PC-3 (cell line): ENCODE results near the gene RTKN2. TPM values are rescaled to one million over a fixed set of nuclear protein-coding genes. Genes with fewer than 3 reads are reported as not detected.

Experiments used
- ATAC-seq: fragments of 200-7000 bp; cut with Tn5 transposase; 2 replicates; pipeline ENCODE4 v1.9.1; 2020; ENCODE audit warnings: mild to moderate bottlenecking, moderate library complexity
- BruUV-seq: library from RNA; stranded (reverse); fragments of 400-500 nt; replicated peaks from 2 replicates; lab custom pipeline; 2021; lab: Mats Ljungman, UMichigan
- CTCF ChIA-PET: fragments of 300-600 bp; sonication (Branson Sonifier 250); formaldehyde crosslinking; loops from one replicate; lab custom pipeline; 2022; ENCODE audit warnings: antibody characterized with exemption; lab: Charles Lee
- POLR2A ChIA-PET: fragments of 300-600 bp; sonication (Branson Sonifier 250); formaldehyde crosslinking; loops from one replicate; lab custom pipeline; 2022; ENCODE audit warnings: antibody characterized with exemption; ENCODE audit not compliant: unreplicated experiment; lab: Charles Lee
- DNase-seq: peaks from one replicate; pipeline ENCODE4 v3.0.0-alpha.2; 2015
- H2AFZ ChIP-seq: fragments of 300-600 bp; sonication (generic); 2 replicates; pipeline ENCODE4 v1.6.0; 2016; ENCODE audit warnings: antibody characterized with exemption, low read length
- H3F3A ChIP-seq: fragments of 300-600 bp; sonication (generic); one replicate; pipeline ENCODE4 v1.6.0; 2017; ENCODE audit warnings: antibody characterized with exemption, low read length, control low read depth, mild to moderate bottlenecking; ENCODE audit not compliant: unreplicated experiment
- H3K27ac ChIP-seq: fragments of 300-600 bp; sonication (generic); 2 replicates; pipeline ENCODE4 v1.5.1; 2016; ENCODE audit warnings: mild to moderate bottlenecking, low read length
- H3K27me3 ChIP-seq: fragments of 300-600 bp; sonication (generic); 2 replicates; pipeline ENCODE4 v1.6.1; 2016; ENCODE audit warnings: low read length, mixed read lengths
- H3K36me3 ChIP-seq: fragments of 300-600 bp; sonication (generic); 2 replicates; pipeline ENCODE4 v1.6.1; 2016; ENCODE audit warnings: low read depth, mixed run types, low read length, mixed read lengths
- H3K4me1 ChIP-seq: fragments of 300-600 bp; sonication (generic); 2 replicates; pipeline ENCODE4 v1.5.1; 2016; ENCODE audit warnings: low read length; ENCODE audit not compliant: insufficient read depth
- H3K4me2 ChIP-seq: fragments of 300-600 bp; sonication (generic); 2 replicates; pipeline ENCODE4 v1.6.0; 2016; ENCODE audit warnings: low read length
- H3K4me3 ChIP-seq: fragments of 300-600 bp; sonication (generic); 2 replicates; pipeline ENCODE4 v1.5.1; 2016; ENCODE audit warnings: mild to moderate bottlenecking, low read length, mixed read lengths
- H3K79me2 ChIP-seq: fragments of 300-600 bp; sonication (generic); 2 replicates; pipeline ENCODE4 v1.6.1; 2017; ENCODE audit warnings: low read length, mixed read lengths
- H3K9ac ChIP-seq: fragments of 300-600 bp; sonication (generic); 2 replicates; pipeline ENCODE4 v1.6.0; 2016; ENCODE audit warnings: mild to moderate bottlenecking, low read length
- H3K9me2 ChIP-seq: fragments of 300-600 bp; sonication (generic); replicated peaks from 2 replicates; pipeline ENCODE4 v1.6.1; 2016; ENCODE audit warnings: mixed run types, low read length, mixed read lengths
- H3K9me3 ChIP-seq: fragments of 300-600 bp; sonication (generic); 2 replicates; pipeline ENCODE4 v1.6.1; 2016; ENCODE audit warnings: low read length, mixed read lengths
- H4K20me1 ChIP-seq: fragments of 300-600 bp; sonication (generic); 2 replicates; pipeline ENCODE4 v1.6.1; 2016; ENCODE audit warnings: low read length, mixed read lengths
- CTCF ChIP-seq: fragments of 300-600 bp; sonication (generic); conservative IDR thresholded peaks from 2 replicates; pipeline ENCODE4 v1.5.1; 2017; ENCODE audit warnings: antibody characterized with exemption, low read depth, mild to moderate bottlenecking, low read length
- EZH2 ChIP-seq: fragments of 300-600 bp; sonication (generic); IDR thresholded peaks from one replicate; pipeline ENCODE4 v1.6.1; 2017; ENCODE audit warnings: antibody characterized with exemption, mild to moderate bottlenecking, low read length; ENCODE audit not compliant: unreplicated experiment
- EZH2phosphoT487 ChIP-seq: fragments of 300-600 bp; sonication (generic); IDR thresholded peaks from 2 replicates; pipeline ENCODE4 v1.6.1; 2018; ENCODE audit warnings: mild to moderate bottlenecking, antibody characterized with exemption, low read length, borderline replicate concordance
- intact Hi-C: fragments of 100-400 bp; cut with micrococcal nuclease; formaldehyde crosslinking; loops from 2 replicates; pipeline ENCODE4 v1.9.0; 2023
- total RNA-seq: library from RNA; depleted of rRNA; stranded (reverse); fragments of >200 nt; gene quantifications from 2 replicates; pipeline ENCODE4 v1.2.3, GENCODE V29; 2014

RTKN2 gene
- total RNA-seq, 1 experiment from 2014 or later: 26.6 TPM

DNA sequence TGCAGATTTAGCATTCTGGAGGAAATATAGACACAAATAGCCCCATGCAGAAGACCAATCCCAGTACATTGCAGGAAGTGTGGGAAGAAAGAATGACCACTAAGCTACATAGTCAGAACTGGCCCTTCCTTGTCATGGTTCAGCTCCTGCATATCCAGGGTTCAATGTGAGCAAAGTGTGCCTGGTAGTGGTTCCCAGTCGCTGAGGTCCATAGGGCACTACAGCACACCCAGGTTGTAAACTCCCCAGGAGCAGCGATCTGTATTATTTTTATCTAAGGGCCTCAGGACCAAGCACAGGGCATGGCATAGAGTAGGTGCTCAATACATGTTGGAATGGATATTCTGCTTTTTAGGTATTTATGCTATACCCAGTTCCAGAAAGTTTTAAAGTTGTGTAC lies 114.4 kb downstream of the RTKN2 start:
- Histone ChIP-seq H3K9me3 (no peaks in the 10 kb centered on the region), H3K9ac (no peak overlapping the region), H3K4me1 (peaks cover 18% of the 10 kb centered on the region), H3K27me3 (no peaks in the 10 kb centered on the region), H3F3A (peaks cover 5% of the 10 kb centered on the region), H3K27ac (no peak overlapping the region), H3K79me2 (no peaks in the 10 kb centered on the region), H3K9me2 (no peaks in the 10 kb centered on the region), H3K36me3 (no peaks in the 10 kb centered on the region), H3K4me3 (no peak overlapping the region), H3K4me2 (no peak overlapping the region), H2AFZ (no peak overlapping the region), H4K20me1 (no peaks in the 10 kb centered on the region)
- no peak for DNase-seq
- TF ChIP-seq EZH2 (no peak), EZH2phosphoT487 (no peak), CTCF (no peak)
- no TSS peak for BruUV-seq
- POLR2A ChIA-PET: no interaction called here
- intact Hi-C loops: loop anchor here (5.0 kb wide), 2 partner anchors 217 to 228 kb away; no protein-coding TSS in a partner anchor
- no peak for ATAC-seq
- CTCF ChIA-PET: no interaction called here

DNA sequence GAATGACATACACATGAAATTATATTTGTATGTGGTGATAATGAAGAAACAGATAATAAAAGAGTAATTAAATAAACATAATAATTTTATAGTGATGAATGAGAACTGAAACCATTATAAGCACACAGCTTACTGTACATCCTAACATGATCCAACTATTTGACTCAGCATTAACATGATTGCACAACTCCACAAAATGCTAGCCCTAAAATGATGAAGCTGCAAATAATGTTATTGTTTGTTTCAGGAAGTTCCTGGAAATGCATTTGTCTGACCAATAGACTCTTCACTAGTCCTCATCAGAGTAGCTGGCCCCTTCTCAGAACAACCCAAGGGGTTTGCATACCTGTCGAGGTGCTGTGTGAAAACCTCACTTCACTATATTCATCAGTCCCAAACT lies 115.5 kb downstream of the RTKN2 start:
- CTCF ChIA-PET: interaction anchor here (1.1 kb wide), 1 partner anchor 92 kb away, joined by 3 read pairs; no protein-coding TSS in a partner anchor
- TF ChIP-seq CTCF: no peak
- no peak for TF ChIP-seq EZH2
- TF ChIP-seq EZH2phosphoT487: no peak
- Histone ChIP-seq H3K27me3 (no peaks in the 10 kb centered on the region), H3K9me2 (no peaks in the 10 kb centered on the region), H2AFZ (no peak overlapping the region), H3K4me1 (peaks cover 18% of the 10 kb centered on the region), H3K9ac (peak overlapping the region; percentile 5; the same call in 1 of the 2 replicates), H3K36me3 (no peaks in the 10 kb centered on the region), H3K4me2 (peak overlapping the region; percentile 27), H3K9me3 (no peaks in the 10 kb centered on the region), H3F3A (peaks cover 5% of the 10 kb centered on the region), H3K4me3 (no peak overlapping the region), H4K20me1 (no peaks in the 10 kb centered on the region), H3K79me2 (no peaks in the 10 kb centered on the region), H3K27ac (peak overlapping the region; percentile 59)
- ATAC-seq (peak; percentile 77), DNase-seq (peak; percentile 97)
- BruUV-seq: no TSS peak
- POLR2A ChIA-PET: no interaction called here
- intact Hi-C loops: loop anchor here (1.0 to 5.0 kb wide), 5 partner anchors 62 to 229 kb away; no protein-coding TSS in a partner anchor

DNA sequence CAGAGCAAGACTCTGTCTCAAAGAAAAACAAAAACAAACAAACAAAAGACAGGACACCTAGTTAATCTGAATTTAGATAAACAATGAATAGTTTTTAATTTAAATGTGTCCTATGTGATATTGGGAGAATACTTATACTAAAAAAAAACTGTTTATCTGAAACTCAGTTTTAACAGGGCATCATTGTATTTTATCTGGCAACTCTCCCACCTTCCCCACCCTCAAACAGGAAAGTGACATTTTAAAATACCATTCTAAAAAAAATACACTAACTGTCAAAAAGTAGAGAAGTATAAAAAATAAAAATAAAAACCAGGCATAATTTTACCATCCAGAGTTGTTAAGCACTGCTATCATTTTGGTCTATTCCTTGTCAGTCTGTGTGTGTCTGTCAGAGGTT lies 119.0 kb downstream of the RTKN2 start:
- CTCF ChIA-PET: no interaction called here
- Histone ChIP-seq H3K9ac (no peak overlapping the region), H3K4me1 (peaks cover 18% of the 10 kb centered on the region), H4K20me1 (no peaks in the 10 kb centered on the region), H3K36me3 (no peaks in the 10 kb centered on the region), H3K9me3 (no peaks in the 10 kb centered on the region), H3K4me3 (no peak overlapping the region), H3K4me2 (no peak overlapping the region), H3K79me2 (no peaks in the 10 kb centered on the region), H3F3A (peaks cover 5% of the 10 kb centered on the region), H3K27me3 (no peaks in the 10 kb centered on the region), H3K27ac (no peak overlapping the region), H2AFZ (no peak overlapping the region), H3K9me2 (no peaks in the 10 kb centered on the region)
- POLR2A ChIA-PET: no interaction called here
- TF ChIP-seq CTCF (no peak), EZH2phosphoT487 (no peak), EZH2 (no peak)
- BruUV-seq: no TSS peak
- no peak for DNase-seq
- ATAC-seq: no peak
- intact Hi-C loops: loop anchor here (5.0 kb wide), 2 partner anchors 212 to 233 kb away; no protein-coding TSS in a partner anchor
